CD4-positive, alpha-beta T cell treated with Interleukin-17A for 1 hour (primary cell): ENCODE results near the gene ACRV1.
A peak's percentile ranks its signal among the peaks of the same experiment; 100 is the strongest.
"Not testable (repeated sequence)": the region's sequence is repeated elsewhere in the genome, so short reads cannot be mapped to it uniquely, and the experiment has no call there.

ENCODE experiments used
- DNase-seq: peaks from one replicate; pipeline ENCODE4 v3.0.0-alpha.2; 2020

ACRV1 gene, protein sequence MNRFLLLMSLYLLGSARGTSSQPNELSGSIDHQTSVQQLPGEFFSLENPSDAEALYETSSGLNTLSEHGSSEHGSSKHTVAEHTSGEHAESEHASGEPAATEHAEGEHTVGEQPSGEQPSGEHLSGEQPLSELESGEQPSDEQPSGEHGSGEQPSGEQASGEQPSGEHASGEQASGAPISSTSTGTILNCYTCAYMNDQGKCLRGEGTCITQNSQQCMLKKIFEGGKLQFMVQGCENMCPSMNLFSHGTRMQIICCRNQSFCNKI

GRCh38 chr11:125680747-125681146, at the start of gene ACRV1:
TSS of gene ACRV1 (minus strand) at chr11:125680847. CDS start at chr11:125680780, 67 bp downstream.
- DNase-seq, result no peak

DNA sequence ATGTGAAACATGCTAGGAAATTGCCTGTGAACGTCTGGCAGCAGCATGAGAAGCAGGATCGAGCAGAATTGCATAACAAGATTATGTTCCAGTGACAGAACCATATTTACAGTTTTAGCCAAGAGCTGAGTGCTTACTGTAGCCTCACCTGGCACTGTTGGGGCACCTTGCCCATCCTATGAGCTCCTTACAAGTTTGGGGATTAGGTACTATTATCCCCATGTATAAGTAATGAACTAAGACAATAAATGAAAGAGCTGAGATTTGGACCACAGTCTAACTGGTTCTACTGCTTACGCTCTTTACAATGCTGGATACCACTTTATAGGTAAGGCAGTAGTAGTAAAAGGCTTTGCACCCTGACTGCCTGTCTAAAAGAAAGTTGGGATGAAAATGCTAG, 48.3 kb upstream of the ACRV1 start:
- no peak for DNase-seq

DNA sequence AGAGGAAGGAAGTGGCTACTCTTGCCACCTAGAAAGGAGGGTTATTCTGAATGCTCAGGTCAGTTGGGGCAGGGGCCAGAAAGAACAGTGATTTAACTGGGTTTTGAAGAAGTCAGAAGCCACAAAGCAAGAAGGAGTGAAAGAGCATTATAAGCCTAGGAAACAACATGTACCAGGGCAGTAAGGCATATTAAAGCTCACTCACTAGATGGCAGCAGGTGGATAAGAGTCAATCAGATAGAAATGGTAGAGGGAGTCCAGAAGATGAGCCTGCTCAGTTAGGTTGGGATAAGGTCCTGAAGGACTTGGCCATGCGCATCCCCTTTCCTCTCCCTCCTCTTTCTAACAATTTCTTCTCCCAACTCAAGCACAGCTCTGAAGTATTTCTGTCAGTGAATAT, 43.5 kb upstream of the ACRV1 start:
- DNase-seq, result no peak

- no peak for DNase-seq
Measured at GRCh38 chr11:125720781-125721180, 40.1 kb upstream of the ACRV1 start.

GRCh38 chr11:125704686-125705085, 24.0 kb upstream of the ACRV1 start:
- DNase-seq, result not testable (repeated sequence)

DNA sequence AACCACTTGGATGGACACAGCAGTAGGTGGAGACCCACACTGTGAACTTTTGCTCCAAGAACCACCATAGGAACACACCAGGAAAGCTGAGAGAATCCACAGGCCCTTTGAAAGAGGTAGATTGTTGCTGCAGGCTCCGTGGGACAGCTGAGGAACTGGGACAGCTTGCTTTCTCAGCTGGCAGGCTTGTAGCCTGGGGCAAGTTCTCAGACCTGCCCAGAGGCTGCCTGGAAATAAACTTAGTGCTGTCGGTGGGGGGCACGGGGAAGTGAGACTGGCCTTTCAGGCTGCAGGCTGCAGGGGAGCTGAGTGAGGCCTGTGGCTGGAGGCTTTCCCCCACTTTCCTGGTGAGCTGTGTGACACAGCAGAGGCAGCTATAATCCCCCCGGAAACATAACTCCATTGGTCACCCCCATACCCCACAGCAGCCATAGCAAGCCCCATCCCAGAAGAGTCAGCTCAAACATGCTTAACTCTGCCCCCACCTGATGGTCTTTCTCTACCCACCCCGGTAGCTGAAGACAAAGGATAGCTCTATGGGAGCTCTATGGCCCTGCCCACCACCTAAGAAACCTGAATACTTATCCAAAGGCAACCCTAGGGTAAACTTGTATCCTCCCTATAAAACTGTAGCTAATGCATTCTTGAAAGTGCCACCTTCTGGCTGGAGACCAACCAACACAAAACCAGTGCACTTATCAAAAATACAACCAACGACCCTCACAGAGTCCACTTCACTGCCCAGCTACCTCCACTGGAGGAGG, 21.4 kb upstream of the ACRV1 start:
- DNase-seq, result no peak

DNA sequence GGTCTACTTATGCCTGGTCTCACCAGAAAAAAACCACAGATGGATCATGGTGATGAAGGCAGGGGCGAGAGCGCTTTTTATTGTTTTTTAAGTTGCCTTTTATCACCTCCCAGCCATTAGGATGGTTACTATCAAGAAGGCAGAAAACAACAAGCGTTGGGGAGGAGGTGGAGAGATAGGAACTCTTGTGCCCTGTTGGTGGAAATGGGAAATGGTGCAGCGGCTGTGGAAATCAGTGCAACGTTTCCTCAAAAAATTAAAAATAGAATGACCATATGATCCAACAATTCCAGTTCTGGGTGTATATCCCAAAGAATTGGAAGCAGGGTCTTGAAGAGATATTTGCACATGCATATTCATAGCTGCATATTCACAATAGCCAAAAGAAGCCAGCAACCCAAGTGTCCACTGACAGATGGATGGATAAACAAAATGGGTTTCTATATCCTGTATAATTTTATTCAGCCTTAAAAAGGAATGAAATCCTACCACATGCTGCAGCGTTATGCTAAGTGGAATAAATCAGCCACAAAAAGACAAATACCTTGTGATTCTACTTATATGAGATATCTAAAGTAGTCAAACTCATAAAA, 20.5 kb upstream of the ACRV1 start:
- no peak for DNase-seq

GRCh38 chr11:125694951-125695350, 14.3 kb upstream of the ACRV1 start:
- no peak for DNase-seq

- DNase-seq, result no peak
Measured at GRCh38 chr11:125692887-125693286, 12.2 kb upstream of the ACRV1 start.

DNA sequence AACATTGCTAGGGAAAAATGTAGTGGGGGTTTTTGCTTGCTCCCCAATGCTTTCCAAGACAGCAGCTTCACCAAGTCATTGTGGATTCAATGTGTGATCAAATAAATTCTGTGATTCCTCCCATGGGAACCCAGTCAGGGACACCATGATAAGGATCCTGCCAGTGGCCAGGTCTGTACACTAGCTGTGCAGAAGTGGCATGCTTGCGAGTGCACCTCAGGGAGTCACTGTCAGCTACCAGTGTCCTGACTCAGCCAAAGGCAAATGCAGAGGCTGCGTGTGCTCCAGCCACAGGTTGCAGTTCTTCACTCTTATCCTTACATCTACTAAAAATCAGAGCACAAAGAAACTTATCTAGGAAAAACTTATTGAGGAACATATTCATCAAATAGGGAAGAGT, 9.4 kb upstream of the ACRV1 start:
- DNase-seq, result no peak

GRCh38 chr11:125689274-125689859, 8.7 kb upstream of the ACRV1 start:
- DNase-seq, result no peak

- no peak for DNase-seq
Measured at GRCh38 chr11:125688632-125689031, 8.0 kb upstream of the ACRV1 start.

GRCh38 chr11:125688066-125688465, 7.4 kb upstream of the ACRV1 start:
- DNase-seq, result no peak

- DNase-seq, result no peak
Measured at GRCh38 chr11:125685228-125685627, 4.6 kb upstream of the ACRV1 start.

- DNase-seq, result no peak
Measured at GRCh38 chr11:125679837-125680236, 810 bp downstream of the ACRV1 start.

DNA sequence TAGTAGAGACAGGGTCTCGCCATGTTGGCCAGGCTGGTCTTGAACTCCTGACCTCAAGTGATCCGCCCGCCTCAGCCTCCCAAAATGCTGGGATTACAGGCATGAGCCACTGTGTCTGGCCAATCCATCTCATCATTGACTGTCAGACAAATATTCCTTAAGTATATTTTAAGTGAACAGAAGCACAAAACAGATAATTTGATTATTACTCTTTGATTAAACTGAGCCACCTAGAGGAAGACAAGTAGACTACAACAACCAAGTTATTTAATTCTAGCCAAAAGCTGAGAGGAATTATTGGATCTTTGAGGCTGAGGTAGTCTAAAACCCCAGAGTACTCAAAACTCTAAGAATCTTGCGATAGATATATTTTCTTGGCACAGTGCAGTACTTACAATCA, 1.2 kb downstream of the ACRV1 start:
- peak; percentile 5 for DNase-seq

DNA sequence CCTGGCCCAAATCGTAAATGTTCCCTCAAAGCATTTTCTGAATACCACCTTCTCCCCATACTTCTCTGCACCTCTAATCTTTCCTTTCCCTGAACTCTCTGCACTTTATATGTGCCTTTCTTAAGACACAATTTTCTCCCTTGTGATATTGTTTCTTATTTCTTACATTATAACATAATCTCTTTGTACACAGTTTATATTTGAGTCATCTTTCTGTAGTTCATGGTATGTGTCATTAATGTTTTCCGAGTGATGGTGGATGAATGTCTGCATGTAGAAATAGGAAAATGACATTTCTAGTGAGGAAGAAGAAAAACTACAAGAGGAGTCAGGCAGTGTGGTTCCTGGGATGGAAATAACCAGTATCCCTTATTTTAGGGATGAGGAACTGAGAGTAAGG, 5.5 kb downstream of the ACRV1 start:
- no peak for DNase-seq

DNA sequence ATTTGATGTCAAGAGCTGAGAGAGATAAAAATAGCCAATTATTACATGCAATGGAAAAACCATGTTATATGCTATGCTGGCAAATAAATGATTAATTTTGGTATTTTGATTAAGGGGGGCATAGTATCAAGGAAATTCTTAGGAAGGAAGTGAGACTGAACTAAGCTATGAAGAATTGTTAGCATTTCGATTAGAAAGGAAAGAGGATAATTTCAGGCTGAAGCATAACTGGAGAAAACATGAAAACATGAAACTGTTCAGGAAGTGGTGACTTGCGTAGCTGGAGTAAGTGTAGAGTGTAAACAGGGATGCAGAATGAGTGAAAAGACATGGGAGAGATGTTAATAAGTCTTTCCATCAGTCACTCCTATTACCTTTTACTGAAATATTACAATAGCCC, 6.4 kb downstream of the ACRV1 start:
- no peak for DNase-seq

- no peak for DNase-seq
Measured at GRCh38 chr11:125671561-125671960, 9.1 kb downstream of the ACRV1 start.

GRCh38 chr11:125670172-125670571, 10.5 kb downstream of the ACRV1 start:
- DNase-seq, result no peak

- DNase-seq, result no peak
Measured at GRCh38 chr11:125667151-125667550, 13.5 kb downstream of the ACRV1 start.

GRCh38 chr11:125663910-125664309, 16.7 kb downstream of the ACRV1 start:
- DNase-seq, result no peak

DNA sequence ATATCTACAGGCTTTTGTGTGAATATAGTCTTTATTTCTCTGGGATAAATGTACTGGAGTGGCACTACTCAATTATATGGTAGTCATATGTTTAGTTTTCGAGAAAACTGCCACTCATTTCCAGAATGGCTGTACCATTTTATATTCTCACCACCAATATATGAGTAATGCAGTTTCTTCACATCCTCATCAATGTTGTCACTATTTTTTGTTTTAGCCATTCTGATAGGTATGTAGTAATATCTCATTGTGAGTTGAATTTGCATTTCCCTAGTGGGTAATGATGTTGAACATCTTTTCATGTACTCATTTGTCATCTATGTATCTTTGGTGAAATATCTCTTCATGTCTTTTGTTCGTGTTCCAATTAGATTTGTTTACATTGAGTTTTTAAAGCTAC, 18.0 kb downstream of the ACRV1 start:
- DNase-seq, result no peak
